ENCODE results near the gene SBF2.
"Not testable (repeated sequence)": the region's sequence is repeated elsewhere in the genome, so short reads cannot be mapped to it uniquely, and the experiment has no call there.

Gene SBF2

DNA sequence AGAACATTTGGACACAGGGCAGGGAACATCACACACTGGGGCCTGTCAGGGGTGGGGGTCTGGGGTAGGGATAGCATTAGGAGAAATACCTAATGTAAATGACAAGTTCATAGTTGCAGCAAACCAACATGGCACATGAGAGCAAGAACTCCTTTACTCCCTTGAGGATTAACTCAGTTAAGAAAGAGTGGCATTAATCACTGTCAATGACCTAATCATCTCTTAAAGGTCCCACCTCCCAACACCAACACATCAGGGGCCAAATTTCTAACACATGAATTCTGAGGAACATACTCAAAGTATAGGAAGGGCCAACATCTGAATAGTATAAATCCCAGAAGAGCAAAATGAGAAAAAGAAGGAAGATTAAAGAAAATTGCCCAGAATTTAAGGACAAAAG lies 357.3 kb downstream of the SBF2 start:
- H3K9me3 ChIP-seq = no peaks in the 10 kb centered on the region

DNA sequence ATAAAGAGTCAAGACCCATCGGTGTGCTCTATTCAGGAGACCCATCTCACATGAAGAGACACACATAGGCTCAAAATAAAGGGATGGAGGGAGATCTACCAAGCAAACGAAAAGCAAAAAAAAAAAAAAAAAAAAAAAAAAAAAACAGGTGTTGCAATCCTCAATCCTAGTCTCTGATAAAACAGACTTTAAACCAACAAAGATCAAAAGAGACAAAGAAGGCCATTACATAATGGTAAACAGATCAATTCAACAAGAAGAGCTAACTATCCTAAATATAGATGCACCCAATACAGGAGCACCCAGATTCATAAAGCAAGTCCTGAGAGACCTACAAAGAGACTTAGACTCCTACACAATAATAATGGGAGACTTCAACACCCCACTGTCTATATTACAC lies 361.2 kb downstream of the SBF2 start:
- H3K27me3 ChIP-seq; H3K9me3 ChIP-seq; H3K4me1 ChIP-seq (ENCODE audit: control insufficient read depth in 1 of 2, insufficient read depth in 1 of 2, low read depth in 1 of 2, low read length in 1 of 2); H3K36me3 ChIP-seq; H3K27ac ChIP-seq; H3K4me3 ChIP-seq (ENCODE audit: low read depth in 1 of 2, low read length in 1 of 2): not testable (repeated sequence)

More for the DNA sequence above, 357.3 kb downstream of the SBF2 start:
- TF ChIP-seq, protein P1, sequence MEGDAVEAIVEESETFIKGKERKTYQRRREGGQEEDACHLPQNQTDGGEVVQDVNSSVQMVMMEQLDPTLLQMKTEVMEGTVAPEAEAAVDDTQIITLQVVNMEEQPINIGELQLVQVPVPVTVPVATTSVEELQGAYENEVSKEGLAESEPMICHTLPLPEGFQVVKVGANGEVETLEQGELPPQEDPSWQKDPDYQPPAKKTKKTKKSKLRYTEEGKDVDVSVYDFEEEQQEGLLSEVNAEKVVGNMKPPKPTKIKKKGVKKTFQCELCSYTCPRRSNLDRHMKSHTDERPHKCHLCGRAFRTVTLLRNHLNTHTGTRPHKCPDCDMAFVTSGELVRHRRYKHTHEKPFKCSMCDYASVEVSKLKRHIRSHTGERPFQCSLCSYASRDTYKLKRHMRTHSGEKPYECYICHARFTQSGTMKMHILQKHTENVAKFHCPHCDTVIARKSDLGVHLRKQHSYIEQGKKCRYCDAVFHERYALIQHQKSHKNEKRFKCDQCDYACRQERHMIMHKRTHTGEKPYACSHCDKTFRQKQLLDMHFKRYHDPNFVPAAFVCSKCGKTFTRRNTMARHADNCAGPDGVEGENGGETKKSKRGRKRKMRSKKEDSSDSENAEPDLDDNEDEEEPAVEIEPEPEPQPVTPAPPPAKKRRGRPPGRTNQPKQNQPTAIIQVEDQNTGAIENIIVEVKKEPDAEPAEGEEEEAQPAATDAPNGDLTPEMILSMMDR (IDR thresholded peaks at IDR 0.05) = no peak
- H3K36me3 ChIP-seq = no peaks in the 10 kb centered on the region
- no peaks in the 10 kb centered on the region for H3K27me3 ChIP-seq
- no peaks in the 10 kb centered on the region for H3K4me1 ChIP-seq (ENCODE audit: control insufficient read depth in 1 of 2, insufficient read depth in 1 of 2, low read depth in 1 of 2, low read length in 1 of 2)
- H3K27ac ChIP-seq = no peak overlapping the region
- no peak overlapping the region for H3K4me3 ChIP-seq (ENCODE audit: low read depth in 1 of 2, low read length in 1 of 2)

DNA sequence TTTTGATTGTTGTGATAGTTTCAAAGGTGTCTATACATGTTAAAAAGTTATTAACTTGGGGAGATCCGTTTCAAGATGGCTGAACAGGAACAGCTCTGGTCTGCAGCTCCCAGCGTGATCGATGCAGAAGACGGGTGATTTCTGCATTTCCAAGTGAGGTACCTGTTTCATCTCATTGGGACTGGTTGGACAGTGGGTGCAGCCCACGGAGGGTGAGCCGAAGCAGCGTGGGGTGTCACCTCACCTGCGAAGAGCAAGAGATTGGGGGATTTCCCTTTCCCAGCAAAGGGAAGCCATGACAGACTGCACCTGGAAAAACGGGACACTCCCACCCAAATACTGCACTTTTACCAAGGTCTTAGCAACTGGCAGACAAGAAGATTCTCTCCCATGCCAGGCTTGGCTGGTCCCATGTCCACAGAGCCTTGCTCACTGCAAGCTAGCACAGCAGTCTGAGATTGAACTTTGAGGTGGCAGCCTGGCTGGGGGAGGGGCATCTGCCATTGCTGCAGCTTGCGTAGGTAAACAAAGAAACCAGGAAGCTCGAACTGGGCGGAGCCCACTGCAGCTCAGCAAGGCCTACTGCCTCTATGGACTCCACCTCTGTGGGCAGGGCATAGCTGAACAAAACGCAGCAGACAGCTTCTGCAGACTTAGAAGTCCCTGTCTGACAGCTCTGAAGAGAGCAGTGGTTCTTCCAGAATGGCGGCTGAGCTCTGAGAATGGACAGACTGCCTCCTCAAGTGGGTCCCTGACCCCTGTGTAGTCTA lies 363.3 kb downstream of the SBF2 start:
- not testable (repeated sequence) for H3K4me3 ChIP-seq (ENCODE audit: low read depth in 1 of 2, low read length in 1 of 2); H3K27me3 ChIP-seq; H3K27ac ChIP-seq; H3K9me3 ChIP-seq; H3K36me3 ChIP-seq; H3K4me1 ChIP-seq (ENCODE audit: control insufficient read depth in 1 of 2, insufficient read depth in 1 of 2, low read depth in 1 of 2, low read length in 1 of 2)

DNA sequence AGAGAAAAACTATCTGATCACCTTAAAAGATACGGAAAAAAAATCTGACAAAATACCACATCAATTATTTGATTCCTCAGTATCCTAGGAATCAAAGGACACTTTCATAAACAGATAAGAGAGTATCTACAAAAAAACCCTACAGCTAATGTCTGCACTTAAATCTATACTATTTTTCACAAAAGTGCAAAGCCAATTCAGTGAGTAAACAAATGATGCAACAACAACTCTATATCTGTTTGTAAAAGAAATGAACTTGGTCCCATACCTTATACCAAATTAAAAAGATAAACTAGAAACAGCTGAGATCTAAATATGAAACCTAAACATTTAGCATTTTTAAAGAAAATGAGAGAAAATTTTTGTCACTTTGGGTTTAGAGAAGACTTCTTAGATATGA lies 366.3 kb downstream of the SBF2 start:
- Histone ChIP-seq H3K36me3 (no peaks in the 10 kb centered on the region), H3K27ac (no peak overlapping the region), H3K4me3 (ENCODE audit: low read depth in 1 of 2, low read length in 1 of 2) (no peak overlapping the region), H3K9me3 (no peaks in the 10 kb centered on the region), H3K27me3 (no peaks in the 10 kb centered on the region), H3K4me1 (ENCODE audit: control insufficient read depth in 1 of 2, insufficient read depth in 1 of 2, low read depth in 1 of 2, low read length in 1 of 2) (no peaks in the 10 kb centered on the region)
- TF ChIP-seq, protein P1 (IDR thresholded peaks at IDR 0.05) = no peak

DNA sequence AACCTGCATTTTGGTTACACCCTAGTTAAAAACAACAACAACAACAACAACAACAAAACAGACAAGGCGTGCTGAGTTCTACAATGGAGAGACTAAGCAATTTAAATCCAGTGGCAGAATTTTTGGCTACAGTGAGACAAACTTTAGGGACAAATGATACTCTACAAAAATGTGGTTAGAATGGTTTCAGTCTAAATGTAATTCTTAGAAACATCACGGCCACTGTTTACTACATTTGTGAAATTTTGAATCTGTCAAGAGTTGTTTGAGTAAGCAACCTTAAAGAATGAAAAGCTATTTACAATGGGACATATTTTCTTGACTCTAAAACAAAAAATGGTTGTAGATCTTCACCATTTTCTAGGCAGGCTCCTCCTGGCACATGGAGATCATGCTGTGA lies 370.7 kb downstream of the SBF2 start:
- H3K27ac ChIP-seq = no peak overlapping the region
- no peaks in the 10 kb centered on the region for H3K9me3 ChIP-seq
- TF ChIP-seq, protein P1 (IDR thresholded peaks at IDR 0.05) = no peak
- no peaks in the 10 kb centered on the region for H3K27me3 ChIP-seq
- H3K4me3 ChIP-seq (ENCODE audit: low read depth in 1 of 2, low read length in 1 of 2) = no peak overlapping the region
- H3K36me3 ChIP-seq = no peaks in the 10 kb centered on the region
- H3K4me1 ChIP-seq (ENCODE audit: control insufficient read depth in 1 of 2, insufficient read depth in 1 of 2, low read depth in 1 of 2, low read length in 1 of 2) = no peaks in the 10 kb centered on the region

DNA sequence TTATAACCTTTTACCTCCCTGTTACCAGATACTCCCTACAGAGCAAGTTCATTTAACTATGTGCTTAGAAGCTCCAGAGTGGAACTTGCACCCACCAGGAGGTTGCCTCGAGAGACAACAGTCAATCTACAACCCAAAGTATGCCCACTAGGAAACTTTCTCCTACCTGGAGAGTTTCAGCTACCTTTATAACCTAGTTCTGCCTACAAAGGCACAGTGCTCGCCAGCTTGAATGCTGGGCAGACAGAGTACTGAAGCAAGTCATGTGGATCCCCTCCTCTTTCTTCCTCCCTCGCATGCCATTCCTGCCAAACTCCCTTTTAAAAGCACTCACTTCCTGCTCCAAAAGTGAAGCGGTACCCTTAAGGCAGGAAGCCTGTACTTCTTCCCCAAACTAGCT lies 371.2 kb downstream of the SBF2 start:
- H3K27ac ChIP-seq = no peak overlapping the region
- no peaks in the 10 kb centered on the region for H3K27me3 ChIP-seq
- TF ChIP-seq, protein P1 (IDR thresholded peaks at IDR 0.05) = no peak
- H3K4me1 ChIP-seq (ENCODE audit: control insufficient read depth in 1 of 2, insufficient read depth in 1 of 2, low read depth in 1 of 2, low read length in 1 of 2) = no peaks in the 10 kb centered on the region
- H3K36me3 ChIP-seq = no peaks in the 10 kb centered on the region
- no peaks in the 10 kb centered on the region for H3K9me3 ChIP-seq
- H3K4me3 ChIP-seq (ENCODE audit: low read depth in 1 of 2, low read length in 1 of 2) = no peak overlapping the region
